GM12891 (cell line): ENCODE results near the gene PCDH19.

Experiments
- PAX5 ChIP-seq: IDR thresholded peaks from 2 replicates; pipeline ENCODE4 v1.6.1; 2011; ENCODE audit warnings: low read length, moderate library complexity, mild to moderate bottlenecking; ENCODE audit not compliant: insufficient read depth, severe bottlenecking
- POLR2A ChIP-seq: IDR thresholded peaks from 2 replicates; pipeline ENCODE4 v1.6.1; 2011; ENCODE audit warnings: low read depth, low read length, control low read depth
- POLR2AphosphoS5 ChIP-seq: IDR thresholded peaks from 2 replicates; pipeline ENCODE4 v1.6.1; 2011; ENCODE audit warnings: low read depth, low read length, control low read depth
- POU2F2 ChIP-seq: IDR thresholded peaks from 2 replicates; pipeline ENCODE4 v1.6.1; 2011; ENCODE audit warnings: low read depth, mild to moderate bottlenecking, control low read depth, low read length, moderate library complexity
- SPI1 ChIP-seq: IDR thresholded peaks from 2 replicates; pipeline ENCODE4 v1.6.1; 2011; ENCODE audit warnings: low read depth, low read length, control low read depth
- TAF1 ChIP-seq: IDR thresholded peaks from 2 replicates; pipeline ENCODE4 v1.6.1; 2011; ENCODE audit warnings: low read depth, low read length, control low read depth

GRCh38 chrX:100363896-100364295 lies 46.2 kb downstream of the PCDH19 start:
- TF ChIP-seq POLR2A (no peak), POLR2AphosphoS5 (no peak), TAF1 (no peak), SPI1 (no peak), POU2F2 (no peak), PAX5 (no peak)
